Measurements from ENCODE around the gene KRTAP24-1.

KRTAP24-1 gene

DNA sequence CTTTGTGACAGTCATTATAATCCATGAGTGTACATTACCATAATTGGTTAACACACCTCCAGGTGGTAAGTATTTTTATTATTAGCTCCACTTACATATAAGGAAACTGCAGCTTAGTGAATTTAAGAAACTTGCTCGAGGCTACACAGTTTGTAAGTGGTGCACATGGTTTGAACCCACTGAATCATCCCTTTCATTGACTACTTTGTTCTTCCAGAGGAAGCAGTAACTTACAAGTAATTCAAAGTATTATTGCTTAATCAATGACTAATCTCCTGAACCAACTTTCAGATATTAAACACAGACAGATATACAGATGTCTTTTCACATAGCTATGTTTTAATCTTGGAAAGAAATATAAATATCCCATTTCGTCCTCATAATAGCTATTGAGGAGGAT lies 48.1 kb downstream of the KRTAP24-1 start:
- no peak for DNase-seq (ENCODE audit: low read depth, low spot score)

DNA sequence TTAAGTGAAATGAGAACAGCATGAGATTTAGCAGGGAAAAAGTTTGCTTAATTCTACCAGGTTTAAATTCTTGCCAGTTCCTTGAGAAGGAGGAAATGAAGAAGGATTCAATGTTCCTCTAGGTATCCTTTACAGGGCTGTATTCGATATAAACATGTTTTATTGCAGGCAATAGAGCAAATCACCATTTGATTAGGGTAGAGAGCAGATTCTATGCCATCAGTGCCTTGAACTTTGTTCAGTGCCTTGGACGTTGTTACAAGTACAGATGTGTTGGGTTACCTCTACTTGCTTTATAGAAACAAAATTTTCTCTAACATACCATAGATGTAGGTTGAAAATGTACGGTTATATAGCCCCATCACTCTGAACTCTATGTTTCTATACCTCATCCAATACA lies 48.7 kb downstream of the KRTAP24-1 start:
- DNase-seq (ENCODE audit: low read depth, low spot score) = no peak

DNA sequence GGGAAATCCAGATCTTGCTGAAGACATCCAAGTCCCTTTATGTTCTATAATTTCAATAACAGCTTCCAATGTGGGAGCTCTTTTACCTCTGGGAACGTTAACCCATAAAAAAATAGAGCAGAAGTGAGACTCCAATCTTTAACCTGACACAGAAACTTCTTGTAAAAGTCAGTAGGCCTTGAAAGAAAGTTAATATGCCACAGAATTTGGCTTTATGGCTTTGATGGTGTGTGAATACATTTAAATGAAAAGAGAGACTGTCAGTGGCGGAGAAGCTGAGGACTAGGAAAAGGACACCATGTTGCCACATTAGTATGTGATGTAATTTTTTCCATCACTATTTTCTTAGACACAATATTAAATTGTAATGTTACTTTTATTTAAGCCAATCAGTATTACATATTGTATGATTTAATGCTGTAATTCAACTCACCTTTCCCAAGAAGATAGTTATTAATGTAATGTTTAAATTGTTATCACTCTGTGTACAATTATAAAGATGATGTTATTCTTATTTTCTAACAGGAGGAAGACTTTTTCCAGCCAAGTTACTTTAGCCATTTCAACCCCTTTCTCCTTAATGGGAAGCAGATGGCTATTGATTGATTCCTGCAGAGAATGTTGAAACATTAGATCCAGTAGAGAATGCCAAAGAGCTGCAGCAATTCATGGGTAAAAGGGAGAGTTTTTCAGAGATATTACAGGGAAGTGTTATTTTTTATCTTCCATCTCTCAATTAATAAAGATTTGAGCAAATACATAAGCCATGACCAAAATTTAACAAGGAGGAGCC lies 49.3 kb downstream of the KRTAP24-1 start:
- DNase-seq (ENCODE audit: low read depth, low spot score) = no peak

DNA sequence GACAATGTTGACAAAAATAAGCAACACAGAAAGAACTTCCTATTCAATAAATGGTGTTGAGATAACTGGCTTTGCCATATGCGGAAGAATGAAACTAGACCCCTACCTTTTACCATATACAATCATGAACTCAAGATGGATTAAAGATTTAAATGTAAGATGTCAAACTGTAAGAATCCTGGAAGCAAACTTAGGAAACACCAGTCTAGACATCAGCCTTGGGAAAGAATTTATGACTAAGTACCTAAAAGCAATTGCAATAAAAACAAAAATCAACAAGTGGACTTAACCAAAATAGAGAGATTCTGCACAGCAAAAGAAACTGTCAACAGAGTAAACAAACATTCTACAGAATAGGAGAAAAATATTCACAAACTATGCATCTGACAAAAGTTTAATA lies 50.7 kb downstream of the KRTAP24-1 start:
- DNase-seq (ENCODE audit: low read depth, low spot score) = no peak
